Activated B cell treated with CpG ODN at 0.5 μM for 24 hours (primary cell): ENCODE data around the gene OTP. TPM values are rescaled to one million over a fixed set of nuclear protein-coding genes. Genes with fewer than 3 reads are reported as not detected.

ENCODE experiments used
- ATAC-seq: fragments of 200-7000 bp; cut with Tn5 transposase; one replicate; pipeline ENCODE4 v1.10.0; 2021; ENCODE audit warnings: low read depth, mild to moderate bottlenecking, moderate library complexity
- CTCF ChIA-PET: fragments of 350-600 bp; sonication (Branson Sonifier 250); formaldehyde crosslinking; loops from one replicate; lab custom pipeline; 2021; ENCODE audit warnings: antibody characterized with exemption; lab: Charles Lee
- POLR2A ChIA-PET: fragments of 350-600 bp; sonication (Branson Sonifier 250); formaldehyde crosslinking; loops from one replicate; lab custom pipeline; 2021; ENCODE audit warnings: antibody characterized with exemption; lab: Charles Lee
- DNase-seq: peaks from one replicate; pipeline ENCODE4 v3.0.0; 2022
- H3K27ac Mint-ChIP-seq: one replicate; pipeline ENCODE4 v1.8.0; 2020; ENCODE audit warnings: mixed read lengths
- H3K27me3 Mint-ChIP-seq: one replicate; pipeline ENCODE4 v1.8.0; 2021; ENCODE audit warnings: mixed read lengths
- H3K36me3 Mint-ChIP-seq: one replicate; pipeline ENCODE4 v1.8.0; 2021; ENCODE audit warnings: low read depth, mixed read lengths
- H3K4me1 Mint-ChIP-seq: one replicate; pipeline ENCODE4 v1.8.0; 2021; ENCODE audit warnings: mixed read lengths
- H3K4me3 Mint-ChIP-seq: one replicate; pipeline ENCODE4 v1.8.0; 2020; ENCODE audit warnings: mild to moderate bottlenecking, mixed read lengths
- H3K9me3 Mint-ChIP-seq: one replicate; pipeline ENCODE4 v1.8.0; 2020; ENCODE audit warnings: mixed read lengths
- CTCF ChIP-seq: fragments of 200-600 bp; IDR thresholded peaks from one replicate; pipeline ENCODE4 v1.8.0; 2022; ENCODE audit warnings: antibody characterized with exemption, mild to moderate bottlenecking
- intact Hi-C: fragments of 100-400 bp; cut with micrococcal nuclease; formaldehyde crosslinking; loops from one replicate; pipeline ENCODE4 v1.15.1; 2024
- total RNA-seq: library from RNA; stranded (reverse); gene quantifications from 2 replicates; pipeline ENCODE4 v1.2.3, GENCODE V29; 2022

Gene OTP
- total RNA-seq, 1 donor from 2014 or later, result not detected

- DNase-seq, result no peak
- intact Hi-C loops, result no loop called here
- Mint-ChIP-seq H3K36me3 (no peaks in the 10 kb centered on the region), H3K4me3 (no peak overlapping the region), H3K27ac (no peak overlapping the region), H3K4me1 (no peaks in the 10 kb centered on the region), H3K9me3 (no peaks in the 10 kb centered on the region), H3K27me3 (peaks cover 9% of the 10 kb centered on the region)
- ATAC-seq, result no peak
- TF ChIP-seq CTCF, result no peak
- ChIA-PET CTCF (interaction anchor here (1.1 kb wide), 1 partner anchor 606 kb away, joined by 3 read pairs; no protein-coding TSS in a partner anchor), POLR2A (no interaction called here)
Observed at GRCh38 chr5:77663090-77663863, 24.8 kb upstream of the OTP start.

- H3K36me3 Mint-ChIP-seq, result no peaks in the 10 kb centered on the region
- H3K4me1 Mint-ChIP-seq, result no peaks in the 10 kb centered on the region
- DNase-seq (no peak), ATAC-seq (no peak)
- peaks cover 9% of the 10 kb centered on the region for H3K27me3 Mint-ChIP-seq
- TF ChIP-seq CTCF, result no peak
- no peak overlapping the region for H3K4me3 Mint-ChIP-seq
- no peaks in the 10 kb centered on the region for H3K9me3 Mint-ChIP-seq
- ChIA-PET CTCF (interaction anchor here (1.1 kb wide), 1 partner anchor 607 kb away, joined by 3 read pairs; no protein-coding TSS in a partner anchor), POLR2A (no interaction called here)
- intact Hi-C loops, result no loop called here
- no peak overlapping the region for H3K27ac Mint-ChIP-seq
Observed at GRCh38 chr5:77662635-77663034, 24.1 kb upstream of the OTP start.

- POLR2A ChIA-PET, result no interaction called here
- DNase-seq (no peak), ATAC-seq (no peak)
- Mint-ChIP-seq H3K27me3 (peaks cover 22% of the 10 kb centered on the region), H3K9me3 (no peaks in the 10 kb centered on the region), H3K27ac (no peak overlapping the region), H3K36me3 (no peaks in the 10 kb centered on the region), H3K4me3 (no peak overlapping the region), H3K4me1 (no peaks in the 10 kb centered on the region)
- TF ChIP-seq CTCF, result no peak
- CTCF ChIA-PET, result no interaction called here
- intact Hi-C loops, result no loop called here
Observed at GRCh38 chr5:77658662-77659061, 20.1 kb upstream of the OTP start.

- no peaks in the 10 kb centered on the region for H3K36me3 Mint-ChIP-seq
- CTCF ChIA-PET, result no interaction called here
- DNase-seq, result no peak
- peaks cover 43% of the 10 kb centered on the region for H3K27me3 Mint-ChIP-seq
- intact Hi-C loops, result no loop called here
- no peak for TF ChIP-seq CTCF
- no peak for ATAC-seq
- POLR2A ChIA-PET, result no interaction called here
- no peak overlapping the region for H3K27ac Mint-ChIP-seq
- no peak overlapping the region for H3K4me3 Mint-ChIP-seq
- H3K4me1 Mint-ChIP-seq, result no peaks in the 10 kb centered on the region
- H3K9me3 Mint-ChIP-seq, result no peaks in the 10 kb centered on the region
Observed at GRCh38 chr5:77651343-77651742, 12.8 kb upstream of the OTP start.

GRCh38 chr5:77650686-77651085 lies 12.2 kb upstream of the OTP start:
- POLR2A ChIA-PET, result interaction anchor here (0.5 kb wide), 1 partner anchor 29 kb away, joined by 4 read pairs; no protein-coding TSS in a partner anchor
- peaks cover 46% of the 10 kb centered on the region for H3K27me3 Mint-ChIP-seq
- no peak for TF ChIP-seq CTCF
- no peak overlapping the region for H3K4me3 Mint-ChIP-seq
- CTCF ChIA-PET, result no interaction called here
- DNase-seq (no peak), ATAC-seq (no peak)
- no peaks in the 10 kb centered on the region for H3K36me3 Mint-ChIP-seq
- no peak overlapping the region for H3K27ac Mint-ChIP-seq
- no peaks in the 10 kb centered on the region for H3K9me3 Mint-ChIP-seq
- H3K4me1 Mint-ChIP-seq, result no peaks in the 10 kb centered on the region
- intact Hi-C loops, result no loop called here
